Fibroblast of lung (primary cell): ENCODE data around the gene SLC24A4. TPM values are rescaled to one million over a fixed set of nuclear protein-coding genes. Genes with fewer than 3 reads are reported as not detected.

Experiments used
- DNase-seq, 2 donors: peaks; one replicate each; pipeline versions ENCODE4 v3.0.0 to v3.0.0-alpha.2; 2010; ENCODE audit warnings: low read depth in 2 of 2
- H2AFZ ChIP-seq: 2 replicates; pipeline ENCODE4 v1.5.1; 2012; ENCODE audit warnings: low read length, control low read depth, inconsistent platforms
- H3K27ac ChIP-seq: 2 replicates; pipeline ENCODE4 v1.5.1; 2011; ENCODE audit warnings: low read length, control low read depth; ENCODE audit not compliant: insufficient read depth
- H3K27me3 ChIP-seq: 2 replicates; pipeline ENCODE4 v1.5.1; 2011; ENCODE audit warnings: mild to moderate bottlenecking, low read length; ENCODE audit not compliant: control insufficient read depth, insufficient read depth
- H3K36me3 ChIP-seq: 2 replicates; pipeline ENCODE4 v1.5.1; 2011; ENCODE audit warnings: low read length; ENCODE audit not compliant: control insufficient read depth, insufficient read depth
- H3K4me1 ChIP-seq: 2 replicates; pipeline ENCODE4 v1.5.1; 2011; ENCODE audit warnings: low read length; ENCODE audit not compliant: control insufficient read depth, insufficient read depth; ENCODE audit errors: extremely low read depth
- H3K4me2 ChIP-seq: 2 replicates; pipeline ENCODE4 v1.5.1; 2011; ENCODE audit warnings: low read length, control low read depth; ENCODE audit not compliant: insufficient read depth; ENCODE audit errors: extremely low read depth
- H3K4me3 ChIP-seq, 4 experiments: fragments of 200-600 bp in 1 of 4; sonication (generic) in 1 of 4; replicated peaks in 1 of 4; 2 replicates each; pipeline ENCODE4 v1.5.1; 2011 to 2016; ENCODE audit warnings: low read length in 4 of 4, low read depth in 3 of 4, mild to moderate bottlenecking in 3 of 4, control low read depth in 2 of 4, inconsistent platforms in 1 of 4, mixed read lengths in 1 of 4; ENCODE audit not compliant: insufficient read depth in 1 of 4; ENCODE audit errors: control extremely low read depth in 1 of 4
- H3K79me2 ChIP-seq: 2 replicates; pipeline ENCODE4 v1.5.1; 2012; ENCODE audit warnings: mild to moderate bottlenecking, low read length, inconsistent platforms; ENCODE audit not compliant: control insufficient read depth, insufficient read depth
- H3K9ac ChIP-seq: 2 replicates; pipeline ENCODE4 v1.5.1; 2011; ENCODE audit warnings: mild to moderate bottlenecking, low read length, control low read depth; ENCODE audit not compliant: insufficient read depth
- H3K9me3 ChIP-seq: 2 replicates; pipeline ENCODE4 v1.5.1; 2012; ENCODE audit warnings: low read depth, low read length; ENCODE audit not compliant: control insufficient read depth, insufficient read depth
- H4K20me1 ChIP-seq: 2 replicates; pipeline ENCODE4 v1.5.1; 2011; ENCODE audit warnings: low read length; ENCODE audit not compliant: control insufficient read depth, insufficient read depth; ENCODE audit errors: extremely low read depth
- CTCF ChIP-seq, 2 donors: IDR thresholded peaks in 1 of 2; conservative IDR thresholded peaks in 1 of 2; 1 replicate in 1 of 2; 2 replicates in 1 of 2; pipeline ENCODE4 v1.5.1; 2011 to 2012; ENCODE audit warnings: low read length in 2 of 2, control low read depth in 1 of 2, inconsistent platforms in 1 of 2, low read depth in 1 of 2, mild to moderate bottlenecking in 1 of 2
- EZH2 ChIP-seq: IDR thresholded peaks from 2 replicates; pipeline ENCODE4 v1.5.1; 2012; ENCODE audit warnings: low read length, control low read depth, mild to moderate bottlenecking; ENCODE audit errors: missing control alignments
- polyA plus RNA-seq, 2 donors: library from polyadenylated mRNA; depleted of rRNA in 1 of 2; stranded (reverse) in 1 of 2; unstranded in 1 of 2; fragments of >200 nt; gene quantifications; 2 replicates each; pipeline ENCODE4 v1.2.1, GENCODE V29; 2011 to 2012; ENCODE audit warnings: missing spikeins in 1 of 2
- total RNA-seq: library from RNA; depleted of rRNA; stranded (reverse); fragments of >200 nt; gene quantifications from 2 replicates; pipeline ENCODE4 v1.2.1, GENCODE V29; 2014

The SLC24A4 gene
- total and polyA plus RNA-seq, 2 donors (not counting 1 experiment from before 2014, with no cell fraction given): 0.03 TPM; not detected in 1

GRCh38 chr14:92431199-92431725 is 108.3 kb downstream of the SLC24A4 start:
- DNase-seq: no peak
- Histone ChIP-seq H3K4me2 (no peak overlapping the region), H2AFZ (no peak overlapping the region), H3K4me3 (no peak overlapping the region), H3K27me3 (no peaks in the 10 kb centered on the region), H4K20me1 (no peaks in the 10 kb centered on the region), H3K36me3 (no peaks in the 10 kb centered on the region), H3K4me1 (peaks cover 1% of the 10 kb centered on the region), H3K79me2 (no peaks in the 10 kb centered on the region), H3K27ac (no peak overlapping the region), H3K9ac (no peak overlapping the region), H3K9me3 (no peaks in the 10 kb centered on the region)
- TF ChIP-seq CTCF (conservative IDR thresholded peaks at IDR 0.05 in 1 of 2, IDR thresholded peaks at IDR 0.05 in 1 of 2; ENCODE audit: low read depth in 1 of 2, low read length in 2 of 2) (no peak), EZH2 (no peak)

- TF ChIP-seq CTCF (conservative IDR thresholded peaks at IDR 0.05 in 1 of 2, IDR thresholded peaks at IDR 0.05 in 1 of 2; ENCODE audit: low read depth in 1 of 2, low read length in 2 of 2): no peak
- TF ChIP-seq EZH2: no peak
- no peaks in the 10 kb centered on the region for H3K9me3 ChIP-seq
- H3K79me2 ChIP-seq: no peaks in the 10 kb centered on the region
- H3K4me1 ChIP-seq: no peaks in the 10 kb centered on the region
- no peaks in the 10 kb centered on the region for H4K20me1 ChIP-seq
- H2AFZ ChIP-seq: no peak overlapping the region
- H3K27ac ChIP-seq: no peak overlapping the region
- no peak overlapping the region for H3K4me2 ChIP-seq
- no peak overlapping the region for H3K9ac ChIP-seq
- peaks cover 3% of the 10 kb centered on the region for H3K27me3 ChIP-seq
- no peak for DNase-seq
- H3K4me3 ChIP-seq: no peak overlapping the region
- H3K36me3 ChIP-seq: no peaks in the 10 kb centered on the region
These were observed 110.4 kb downstream of the SLC24A4 start for GRCh38 chr14:92433407-92433806.

GRCh38 chr14:92435154-92435553 is 112.2 kb downstream of the SLC24A4 start:
- Histone ChIP-seq H2AFZ (no peak overlapping the region), H3K27me3 (peaks cover 3% of the 10 kb centered on the region), H3K4me3 (no peak overlapping the region), H3K79me2 (no peaks in the 10 kb centered on the region), H3K9me3 (no peaks in the 10 kb centered on the region), H3K36me3 (no peaks in the 10 kb centered on the region), H3K4me1 (no peaks in the 10 kb centered on the region), H3K4me2 (no peak overlapping the region), H3K27ac (no peak overlapping the region), H4K20me1 (no peaks in the 10 kb centered on the region), H3K9ac (no peak overlapping the region)
- no peak for DNase-seq
- no peak for TF ChIP-seq EZH2
